ENCODE results near the gene DND1. TPM values are rescaled to one million over a fixed set of nuclear protein-coding genes. Genes with fewer than 3 reads are reported as not detected.

The DND1 gene
- total RNA-seq, 1 experiment from 2014 or later = 3.3 TPM

DNA sequence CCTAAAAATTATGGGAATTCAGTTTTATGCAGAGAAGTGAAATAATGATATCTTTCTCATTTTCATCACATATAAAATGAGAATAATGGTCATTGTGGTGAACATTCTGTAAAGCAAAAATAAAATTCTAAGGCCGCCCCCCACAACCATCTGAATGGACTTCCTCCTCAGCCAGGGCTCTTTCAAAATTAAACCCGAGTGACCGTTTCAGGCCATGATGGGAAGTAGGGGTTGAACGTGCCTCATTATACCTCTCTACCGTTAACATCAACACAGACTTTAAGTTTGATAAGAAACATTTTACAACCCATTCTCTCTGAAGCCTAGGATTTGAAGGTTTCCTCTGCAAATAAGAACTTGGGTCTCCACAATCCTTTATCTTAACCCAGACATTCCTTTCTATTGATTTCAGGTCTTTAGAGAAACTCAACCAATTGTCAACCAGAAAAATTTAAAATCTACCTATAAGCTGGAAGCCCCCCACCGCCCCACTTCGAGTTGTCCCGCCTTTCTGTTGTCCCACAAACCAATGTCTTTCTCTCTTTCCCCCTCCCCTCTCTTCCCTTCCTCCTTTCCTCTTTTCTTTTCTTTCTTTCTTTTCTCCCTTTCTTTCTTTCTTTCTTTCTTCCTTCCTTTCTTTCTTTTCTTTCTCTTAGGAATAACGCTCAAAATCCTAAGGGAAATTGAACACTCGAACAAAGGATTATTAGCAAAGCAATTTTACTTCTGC is 35.8 kb downstream of the DND1 start (continued):
- TF ChIP-seq, protein P1, sequence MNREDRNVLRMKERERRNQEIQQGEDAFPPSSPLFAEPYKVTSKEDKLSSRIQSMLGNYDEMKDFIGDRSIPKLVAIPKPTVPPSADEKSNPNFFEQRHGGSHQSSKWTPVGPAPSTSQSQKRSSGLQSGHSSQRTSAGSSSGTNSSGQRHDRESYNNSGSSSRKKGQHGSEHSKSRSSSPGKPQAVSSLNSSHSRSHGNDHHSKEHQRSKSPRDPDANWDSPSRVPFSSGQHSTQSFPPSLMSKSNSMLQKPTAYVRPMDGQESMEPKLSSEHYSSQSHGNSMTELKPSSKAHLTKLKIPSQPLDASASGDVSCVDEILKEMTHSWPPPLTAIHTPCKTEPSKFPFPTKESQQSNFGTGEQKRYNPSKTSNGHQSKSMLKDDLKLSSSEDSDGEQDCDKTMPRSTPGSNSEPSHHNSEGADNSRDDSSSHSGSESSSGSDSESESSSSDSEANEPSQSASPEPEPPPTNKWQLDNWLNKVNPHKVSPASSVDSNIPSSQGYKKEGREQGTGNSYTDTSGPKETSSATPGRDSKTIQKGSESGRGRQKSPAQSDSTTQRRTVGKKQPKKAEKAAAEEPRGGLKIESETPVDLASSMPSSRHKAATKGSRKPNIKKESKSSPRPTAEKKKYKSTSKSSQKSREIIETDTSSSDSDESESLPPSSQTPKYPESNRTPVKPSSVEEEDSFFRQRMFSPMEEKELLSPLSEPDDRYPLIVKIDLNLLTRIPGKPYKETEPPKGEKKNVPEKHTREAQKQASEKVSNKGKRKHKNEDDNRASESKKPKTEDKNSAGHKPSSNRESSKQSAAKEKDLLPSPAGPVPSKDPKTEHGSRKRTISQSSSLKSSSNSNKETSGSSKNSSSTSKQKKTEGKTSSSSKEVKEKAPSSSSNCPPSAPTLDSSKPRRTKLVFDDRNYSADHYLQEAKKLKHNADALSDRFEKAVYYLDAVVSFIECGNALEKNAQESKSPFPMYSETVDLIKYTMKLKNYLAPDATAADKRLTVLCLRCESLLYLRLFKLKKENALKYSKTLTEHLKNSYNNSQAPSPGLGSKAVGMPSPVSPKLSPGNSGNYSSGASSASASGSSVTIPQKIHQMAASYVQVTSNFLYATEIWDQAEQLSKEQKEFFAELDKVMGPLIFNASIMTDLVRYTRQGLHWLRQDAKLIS (CRISPR knock-in tag; IDR thresholded peaks at IDR 0.05; ENCODE audit: borderline replicate concordance) = no peak
- TF ChIP-seq, protein P2, sequence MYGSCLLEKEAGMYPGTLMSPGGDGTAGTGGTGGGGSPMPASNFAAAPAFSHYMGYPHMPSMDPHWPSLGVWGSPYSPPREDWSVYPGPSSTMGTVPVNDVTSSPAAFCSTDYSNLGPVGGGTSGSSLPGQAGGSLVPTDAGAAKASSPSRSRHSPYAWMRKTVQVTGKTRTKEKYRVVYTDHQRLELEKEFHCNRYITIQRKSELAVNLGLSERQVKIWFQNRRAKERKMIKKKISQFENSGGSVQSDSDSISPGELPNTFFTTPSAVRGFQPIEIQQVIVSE (CRISPR knock-in tag; IDR thresholded peaks at IDR 0.05; ENCODE audit: borderline replicate concordance) = no peak
- TF ChIP-seq ETV6 (CRISPR knock-in tag; IDR thresholded peaks at IDR 0.05) (no peak), NR1H2 (CRISPR knock-in tag; IDR thresholded peaks at IDR 0.05) (no peak), PRRX2 (CRISPR knock-in tag; IDR thresholded peaks at IDR 0.05) (no peak), HMGA2 (CRISPR knock-in tag; IDR thresholded peaks at IDR 0.05) (no peak), SMAD4 (CRISPR knock-in tag; IDR thresholded peaks at IDR 0.05) (no peak), RORB (CRISPR knock-in tag; IDR thresholded peaks at IDR 0.05) (no peak), ATF1 (CRISPR knock-in tag; IDR thresholded peaks at IDR 0.05) (no peak)

- ChIA-PET CTCF (interaction anchor here (0.6 to 2.1 kb wide), 21 partner anchors 12 to 396 kb away, joined by 3 to 20 read pairs (median 4); partner anchors contain the start of genes APBB3, EIF4EBP3, HBEGF and IK), POLR2A (interaction anchor here (0.6 to 1.0 kb wide), 3 partner anchors 12 to 88 kb away, joined by 3 to 5 read pairs (median 3); partner anchors contain the start of genes EIF4EBP3 and IK)
- H3K9me3 Mint-ChIP-seq = peaks cover 19% of the 10 kb centered on the region
Measured at GRCh38 chr5:140635291-140636257, 37.8 kb downstream of the DND1 start.

More at GRCh38 chr5:140635291-140636257, 37.8 kb downstream of the DND1 start:
- TF ChIP-seq, protein P1 (CRISPR knock-in tag; IDR thresholded peaks at IDR 0.05; ENCODE audit: borderline replicate concordance) = no peak
- TF ChIP-seq MXD4 (CRISPR knock-in tag; IDR thresholded peaks at IDR 0.05; ENCODE audit: borderline replicate concordance) (no peak), ZNF423 (CRISPR knock-in tag; IDR thresholded peaks at IDR 0.05) (no peak), ZNF232 (CRISPR knock-in tag; IDR thresholded peaks at IDR 0.05) (no peak), ZNF396 (CRISPR knock-in tag; IDR thresholded peaks at IDR 0.05; ENCODE audit: borderline replicate concordance) (no peak), ZNF532 (CRISPR knock-in tag; IDR thresholded peaks at IDR 0.05; ENCODE audit: borderline replicate concordance) (no peak), NR1H2 (CRISPR knock-in tag; IDR thresholded peaks at IDR 0.05) (no peak), ESRRA (CRISPR knock-in tag; IDR thresholded peaks at IDR 0.05; ENCODE audit: borderline replicate concordance) (no peak), ZNF263 (CRISPR knock-in tag; IDR thresholded peaks at IDR 0.05; ENCODE audit: low read depth) (no peak)
- Mint-ChIP-seq H3K4me1 (peaks cover 17% of the 10 kb centered on the region), H3K27me3 (ENCODE audit: low read depth) (peaks cover 31% of the 10 kb centered on the region), H3K4me3 (no peak overlapping the region), H3K36me3 (peaks cover 6% of the 10 kb centered on the region; the same call in 1 of the 2 replicates), H3K27ac (no peak overlapping the region)
- ATAC-seq (no peak), DNase-seq (ENCODE audit: low spot score) (no peak)
